ENCODE data around the gene TICRR.
A peak's percentile ranks its signal among the peaks of the same experiment; 100 is the strongest.
"Not testable (repeated sequence)": the region's sequence is repeated elsewhere in the genome, so short reads cannot be mapped to it uniquely, and the experiment has no call there.

Gene TICRR

GRCh38 chr15:89575146-89575655 is at the start of gene TICRR:
TSS of gene TICRR (plus strand) at chr15:89575469. CDS start at chr15:89575587, 118 bp downstream.
- peak; percentile 98 for DNase-seq

- no peak for DNase-seq
Measured at GRCh38 chr15:89526181-89526580, 49.1 kb upstream of the TICRR start.

- DNase-seq, result no peak
Measured at GRCh38 chr15:89526601-89527441, 48.4 kb upstream of the TICRR start.

- no peak for DNase-seq
Measured at GRCh38 chr15:89528757-89529352, 46.4 kb upstream of the TICRR start.

- DNase-seq, result no peak
Measured at GRCh38 chr15:89530976-89531375, 44.3 kb upstream of the TICRR start.

- DNase-seq, result no peak
Measured at GRCh38 chr15:89531796-89532537, 43.3 kb upstream of the TICRR start.

GRCh38 chr15:89533861-89534544 is 41.3 kb upstream of the TICRR start:
- no peak for DNase-seq

- DNase-seq, result no peak
Measured at GRCh38 chr15:89539027-89539426, 36.2 kb upstream of the TICRR start.

GRCh38 chr15:89542369-89542768 is 32.9 kb upstream of the TICRR start:
- no peak for DNase-seq

GRCh38 chr15:89543389-89543788 is 31.9 kb upstream of the TICRR start:
- no peak for DNase-seq

GRCh38 chr15:89549138-89549537 is 26.1 kb upstream of the TICRR start:
- not testable (repeated sequence) for DNase-seq

GRCh38 chr15:89550427-89550826 is 24.8 kb upstream of the TICRR start:
- DNase-seq, result no peak

GRCh38 chr15:89551550-89551949 is 23.7 kb upstream of the TICRR start:
- no peak for DNase-seq

GRCh38 chr15:89553632-89554031 is 21.6 kb upstream of the TICRR start:
- no peak for DNase-seq

GRCh38 chr15:89554247-89554646 is 21.0 kb upstream of the TICRR start:
- no peak for DNase-seq

GRCh38 chr15:89555768-89556167 is 19.5 kb upstream of the TICRR start:
- DNase-seq, result no peak

- peak; percentile 51 for DNase-seq
Measured at GRCh38 chr15:89556413-89557262, 18.6 kb upstream of the TICRR start.

- no peak for DNase-seq
Measured at GRCh38 chr15:89559769-89560264, 15.5 kb upstream of the TICRR start.

- DNase-seq, result no peak
Measured at GRCh38 chr15:89566181-89566580, 9.1 kb upstream of the TICRR start.

- no peak for DNase-seq
Measured at GRCh38 chr15:89566621-89567294, 8.5 kb upstream of the TICRR start.

GRCh38 chr15:89569090-89569745 is 6.1 kb upstream of the TICRR start:
- no peak for DNase-seq
